B cell (primary cell): ENCODE data around the gene DIS3L. TPM values are rescaled to one million over a fixed set of nuclear protein-coding genes. Genes with fewer than 3 reads are reported as not detected.
"Not testable (repeated sequence)": the region's sequence is repeated elsewhere in the genome, so short reads cannot be mapped to it uniquely, and the experiment has no call there.

Experiments
- ATAC-seq: fragments of 200-7000 bp; cut with Tn5 transposase; one replicate; pipeline ENCODE4 v1.10.0; 2021; ENCODE audit warnings: low read depth, mild to moderate bottlenecking, moderate number of reproducible peaks, moderate library complexity
- CTCF ChIA-PET: fragments of 350-600 bp; sonication (Branson Sonifier 250); formaldehyde crosslinking; loops from one replicate; lab custom pipeline; 2021; ENCODE audit warnings: antibody characterized with exemption, inconsistent platforms; lab: Charles Lee
- POLR2A ChIA-PET: fragments of 350-600 bp; sonication (Branson Sonifier 250); formaldehyde crosslinking; loops from one replicate; lab custom pipeline; 2021; ENCODE audit warnings: antibody characterized with exemption; lab: Charles Lee
- DNase-seq: peaks from one replicate; pipeline ENCODE4 v3.0.0; 2013
- H2AFZ ChIP-seq: 2 replicates; pipeline ENCODE4 v1.6.1; 2012; ENCODE audit warnings: mild to moderate bottlenecking, low read depth, low read length; ENCODE audit not compliant: insufficient read depth, poor library complexity, severe bottlenecking
- H3K27ac ChIP-seq, 2 donors: 1 replicate in 1 of 2; 2 replicates in 1 of 2; pipeline ENCODE4 v1.5.1; 2012 to 2013; ENCODE audit warnings: low read length in 2 of 2, mild to moderate bottlenecking in 2 of 2, moderate library complexity in 1 of 2
- H3K27me3 ChIP-seq, 4 experiments: fragments of 200-600 bp in 1 of 4; sonication (generic) in 1 of 4; replicated peaks in 1 of 4; 1 replicate in 2 of 4; 2 replicates in 2 of 4; pipeline versions ENCODE4 v1.6.1 to v1.7.0; 2013 to 2016; ENCODE audit warnings: low read length in 3 of 4, mild to moderate bottlenecking in 2 of 4, mixed read lengths in 1 of 4, moderate library complexity in 1 of 4; ENCODE audit not compliant: insufficient read depth in 4 of 4, control insufficient read depth in 3 of 4; ENCODE audit errors: control extremely low read depth in 1 of 4
- H3K36me3 ChIP-seq, 2 experiments: replicated peaks in 1 of 2; 1 replicate in 1 of 2; 2 replicates in 1 of 2; pipeline versions ENCODE4 v1.6.1 to v1.7.1; 2013; ENCODE audit warnings: low read length in 1 of 2; ENCODE audit not compliant: insufficient read depth in 2 of 2, control insufficient read depth in 1 of 2; ENCODE audit errors: control extremely low read depth in 1 of 2, extremely low read depth in 1 of 2
- H3K4me1 ChIP-seq, 2 donors: fragments of 200-600 bp in 1 of 2; sonication (generic) in 1 of 2; 1 replicate in 1 of 2; 2 replicates in 1 of 2; pipeline versions ENCODE4 v1.5.1 to v1.6.1; 2013 to 2017; ENCODE audit warnings: low read length in 2 of 2; ENCODE audit not compliant: control insufficient read depth in 2 of 2, insufficient read depth in 2 of 2
- H3K4me2 ChIP-seq: replicated peaks from 2 replicates; pipeline ENCODE3; 2012; ENCODE audit warnings: mild to moderate bottlenecking, low read depth, low read length; ENCODE audit not compliant: poor library complexity, severe bottlenecking
- H3K4me3 ChIP-seq, 5 experiments: fragments of 200-600 bp in 1 of 5; sonication (generic) in 1 of 5; 1 replicate in 3 of 5; 2 replicates in 2 of 5; pipeline versions ENCODE4 v1.5.1 to v1.7.0; 2011 to 2016; ENCODE audit warnings: low read length in 4 of 5, mild to moderate bottlenecking in 4 of 5, low read depth in 2 of 5, control low read depth in 1 of 5, moderate library complexity in 1 of 5; ENCODE audit not compliant: insufficient read depth in 1 of 5; ENCODE audit errors: control extremely low read depth in 1 of 5, extremely low read depth in 1 of 5
- H3K79me2 ChIP-seq: fragments of 200-600 bp; sonication (generic); one replicate; pipeline ENCODE4 v1.6.0; 2016; ENCODE audit warnings: low read length; ENCODE audit not compliant: control insufficient read depth, insufficient read depth
- H3K9ac ChIP-seq: fragments of 200-600 bp; sonication (generic); 2 replicates; pipeline ENCODE4 v1.6.1; 2017; ENCODE audit warnings: mild to moderate bottlenecking, low read length, moderate library complexity
- H3K9me3 ChIP-seq, 3 donors: one replicate each; pipeline versions ENCODE4 v1.6.1 to v1.7.1; 2013; ENCODE audit warnings: low read length in 2 of 3; ENCODE audit not compliant: control insufficient read depth in 2 of 3, insufficient read depth in 1 of 3; ENCODE audit errors: control extremely low read depth in 1 of 3
- H4K20me1 ChIP-seq: 2 replicates; pipeline ENCODE4 v1.6.0; 2012; ENCODE audit warnings: mild to moderate bottlenecking, low read length; ENCODE audit not compliant: insufficient read depth, control insufficient read depth, poor library complexity, severe bottlenecking
- H3K27ac Mint-ChIP-seq: one replicate; pipeline ENCODE4 v1.8.0; 2021; ENCODE audit warnings: mixed read lengths
- H3K27me3 Mint-ChIP-seq: one replicate; pipeline ENCODE4 v1.8.0; 2021; ENCODE audit warnings: mixed read lengths
- H3K4me1 Mint-ChIP-seq: one replicate; pipeline ENCODE4 v1.8.0; 2021; ENCODE audit warnings: mixed read lengths
- H3K4me3 Mint-ChIP-seq: one replicate; pipeline ENCODE4 v1.8.0; 2021; ENCODE audit warnings: mixed read lengths
- H3K9me3 Mint-ChIP-seq: one replicate; pipeline ENCODE4 v1.8.0; 2022; ENCODE audit warnings: mixed read lengths; ENCODE audit not compliant: insufficient read depth
- CTCF ChIP-seq: fragments of 200-600 bp; IDR thresholded peaks from one replicate; pipeline ENCODE4 v1.8.0; 2022; ENCODE audit warnings: antibody characterized with exemption, mild to moderate bottlenecking
- EZH2 ChIP-seq: IDR thresholded peaks from 2 replicates; pipeline ENCODE4 v1.6.1; 2012; ENCODE audit warnings: borderline replicate concordance, low read depth, mild to moderate bottlenecking, moderate library complexity, low read length; ENCODE audit not compliant: insufficient read depth, poor library complexity, severe bottlenecking
- WGBS: methylation state at CpG from one replicate; pipeline ENCODE4 v1.1.5; 2013; ENCODE audit warnings: missing lambda C conversion rate; ENCODE audit not compliant: insufficient coverage; 5-methylcytosine and 5-hydroxymethylcytosine counted together
- intact Hi-C: fragments of 100-400 bp; cut with micrococcal nuclease; formaldehyde crosslinking; loops from one replicate; pipeline ENCODE4 v1.10.0; 2022
- polyA plus RNA-seq: library from polyadenylated mRNA; depleted of rRNA; stranded (reverse); fragments of >200 nt; gene quantifications from 2 replicates; pipeline ENCODE4 v1.2.3, GENCODE V29; 2012
- total RNA-seq, 2 donors: library from RNA; stranded (reverse); fragments of 120-200 nt in 1 of 2; gene quantifications; 1 replicate in 1 of 2; 2 replicates in 1 of 2; pipeline versions ENCODE4 v1.2.3 to v1.2.4, GENCODE V29; 2013 to 2022

Gene DIS3L
- total and polyA plus RNA-seq, 2 donors (not counting 1 experiment from before 2014, with no cell fraction given) = 13.2 to 43.9 TPM

DNA sequence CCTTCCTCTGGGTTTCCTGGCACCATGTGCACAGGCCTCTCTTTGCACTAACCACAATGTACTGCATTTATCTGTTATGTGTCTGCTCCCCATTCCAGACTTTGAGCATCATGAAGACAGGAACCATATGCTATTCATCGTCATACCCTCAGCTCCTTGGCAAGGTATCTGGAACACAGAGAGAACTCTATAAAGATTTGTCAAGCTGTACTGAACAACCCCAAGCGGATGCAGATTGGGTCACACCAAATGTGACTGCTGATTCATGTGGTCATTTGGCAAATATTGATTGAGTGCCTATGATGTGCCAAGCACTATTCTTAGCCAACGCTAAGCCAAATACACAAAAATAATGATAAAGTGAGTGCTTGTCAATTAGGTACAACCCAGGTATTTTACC is 32.3 kb upstream of the DIS3L start:
- WGBS = no CpG with 5 or more reads among the region's 3 CpGs
- Histone ChIP-seq H3K9me3 (peaks cover 0 to 9% (median 3%) of the 10 kb centered on the region in 3 donors), H3K27me3 (peaks cover 0 to 21% (median 6%) of the 10 kb centered on the region in 4 experiments), H2AFZ (no peak overlapping the region), H3K27ac (no peak overlapping the region), H3K4me3 (no peak overlapping the region), H3K79me2 (no peaks in the 10 kb centered on the region), H3K36me3 (no peaks in the 10 kb centered on the region), H3K4me1 (no peaks in the 10 kb centered on the region), H4K20me1 (no peaks in the 10 kb centered on the region), H3K9ac (no peak overlapping the region), H3K4me2 (no peak overlapping the region)
- Mint-ChIP-seq H3K27ac (no peak overlapping the region), H3K4me1 (no peaks in the 10 kb centered on the region), H3K4me3 (no peak overlapping the region), H3K27me3 (peaks cover 31% of the 10 kb centered on the region), H3K9me3 (no peaks in the 10 kb centered on the region)
- ATAC-seq (no peak), DNase-seq (no peak)
- no peak for TF ChIP-seq EZH2
- TF ChIP-seq CTCF = no peak
- CTCF ChIA-PET = interaction anchor here (1.5 kb wide), 1 partner anchor 10 kb away, joined by 5 read pairs; no protein-coding TSS in a partner anchor
- POLR2A ChIA-PET = no interaction called here
- intact Hi-C loops = no loop called here

- H3K9me3 ChIP-seq, H3K27ac ChIP-seq, H3K9ac ChIP-seq, H4K20me1 ChIP-seq, H3K79me2 ChIP-seq, H3K27me3 ChIP-seq, DNase-seq, H3K4me3 Mint-ChIP-seq, H3K4me1 ChIP-seq, H3K4me1 Mint-ChIP-seq, H3K4me2 ChIP-seq, CTCF ChIA-PET, H3K4me3 ChIP-seq, H3K36me3 ChIP-seq, H2AFZ ChIP-seq, H3K9me3 Mint-ChIP-seq, intact Hi-C loops, ATAC-seq, H3K27ac Mint-ChIP-seq, POLR2A ChIA-PET: not testable (repeated sequence)
- no CpG with 5 or more reads among the region's 1 CpG for WGBS
- H3K27me3 Mint-ChIP-seq = peaks cover 27% of the 10 kb centered on the region
Measured at GRCh38 chr15:66262837-66263236, 30.5 kb upstream of the DIS3L start.
